GM12878 (cell line): ENCODE measurements around the gene NPAS2. TPM values are rescaled to one million over a fixed set of nuclear protein-coding genes. Genes with fewer than 3 reads are reported as not detected.

Experiments
- BCLAF1 ChIP-seq: fragments of 450-650 bp; IDR thresholded peaks from 2 replicates; pipeline ENCODE4 v1.6.1; 2017; ENCODE audit warnings: antibody characterized with exemption, mild to moderate bottlenecking, moderate library complexity
- CBFB ChIP-seq: IDR thresholded peaks from 2 replicates; pipeline ENCODE4 v1.6.1; 2016; ENCODE audit warnings: antibody characterized with exemption, low read depth
- CHD4 ChIP-seq: fragments of 200-600 bp; sonication (generic); IDR thresholded peaks from 2 replicates; pipeline ENCODE4 v1.6.1; 2016; ENCODE audit warnings: mild to moderate bottlenecking
- E2F8 ChIP-seq: fragments of 450-650 bp; IDR thresholded peaks from 2 replicates; pipeline ENCODE4 v1.6.1; 2018; ENCODE audit warnings: mild to moderate bottlenecking, low read depth, moderate library complexity; ENCODE audit not compliant: partially characterized antibody
- ESRRA ChIP-seq: IDR thresholded peaks from 2 replicates; pipeline ENCODE4 v1.6.1; 2012; ENCODE audit warnings: mild to moderate bottlenecking, low read length, improper control_type of control experiment
- ETV6 ChIP-seq, 2 experiments: fragments of 450-650 bp in 1 of 2; IDR thresholded peaks in 1 of 2; conservative IDR thresholded peaks in 1 of 2; 2 replicates each; pipeline ENCODE4 v1.6.1; 2014; ENCODE audit warnings: antibody characterized with exemption in 1 of 2, borderline replicate concordance in 1 of 2, low read depth in 1 of 2, mild to moderate bottlenecking in 1 of 2, moderate library complexity in 1 of 2
- FOS ChIP-seq: IDR thresholded peaks from 3 replicates; pipeline ENCODE4 v1.6.1; 2011; ENCODE audit warnings: borderline replicate concordance; ENCODE audit not compliant: insufficient read length; ENCODE audit errors: extremely low read depth
- IKZF2 ChIP-seq, 2 experiments: fragments of 450-650 bp; IDR thresholded peaks; 2 replicates each; pipeline ENCODE4 v1.6.1; 2017; ENCODE audit warnings: mild to moderate bottlenecking in 2 of 2, moderate library complexity in 2 of 2
- IRF4 ChIP-seq: IDR thresholded peaks from 2 replicates; pipeline ENCODE4 v1.6.1; 2011; ENCODE audit warnings: low read depth, low read length
- LARP7 ChIP-seq: fragments of 450-650 bp; IDR thresholded peaks from 2 replicates; pipeline ENCODE4 v1.6.1; 2017; ENCODE audit warnings: mild to moderate bottlenecking
- MAX ChIP-seq: IDR thresholded peaks from 2 replicates; pipeline ENCODE4 v1.6.1; 2012; ENCODE audit warnings: low read depth, low read length, improper control_type of control experiment
- MXI1 ChIP-seq: fragments of 150-350 bp; IDR thresholded peaks from 2 replicates; pipeline ENCODE4 v1.6.1; 2011; ENCODE audit warnings: low read depth, mild to moderate bottlenecking, inconsistent platforms, low read length, improper control_type of control experiment
- NFYB ChIP-seq: IDR thresholded peaks from 2 replicates; pipeline ENCODE4 v1.6.1; 2011; ENCODE audit warnings: low read depth, mild to moderate bottlenecking, low read length, improper control_type of control experiment, moderate library complexity; ENCODE audit not compliant: insufficient read depth
- POLR2AphosphoS5 ChIP-seq: IDR thresholded peaks from 2 replicates; pipeline ENCODE4 v1.6.1; 2011; ENCODE audit warnings: mild to moderate bottlenecking, low read length, inconsistent platforms
- RAD21 ChIP-seq: IDR thresholded peaks from 2 replicates; pipeline ENCODE4 v1.6.1; 2011; ENCODE audit warnings: mild to moderate bottlenecking, low read depth, low read length, moderate library complexity; ENCODE audit not compliant: insufficient read depth
- RUNX3 ChIP-seq: IDR thresholded peaks from 2 replicates; pipeline ENCODE4 v1.6.1; 2012; ENCODE audit warnings: low read length, inconsistent platforms
- SIN3A ChIP-seq: IDR thresholded peaks from 2 replicates; pipeline ENCODE4 v1.6.1; 2012; ENCODE audit warnings: low read depth, low read length, improper control_type of control experiment
- ZBTB33 ChIP-seq: fragments of 450-650 bp; IDR thresholded peaks from 2 replicates; pipeline ENCODE4 v1.6.1; 2017; ENCODE audit warnings: mild to moderate bottlenecking
- ZNF207 ChIP-seq: fragments of 450-650 bp; IDR thresholded peaks from 2 replicates; pipeline ENCODE4 v1.6.1; 2014; ENCODE audit warnings: antibody characterized with exemption, mild to moderate bottlenecking, borderline replicate concordance
- polyA plus RNA-seq, 11 experiments: library from polyadenylated mRNA; depleted of rRNA in 4 of 11; unstranded in 6 of 11; stranded (reverse) in 5 of 11; fragments of >200 nt; fragmentation: Nextera tagmentation in 4 of 11; fragmentation: Illumina TruSeq in 1 of 11; extraction: Ambion mirVana in 4 of 11; extraction: Trizol in 1 of 11; gene quantifications; 1 replicate in 1 of 11; 2 replicates in 10 of 11; pipeline versions ENCODE4 v1.2.1 to v1.2.3, GENCODE V29; 2011 to 2016; ENCODE audit warnings: inconsistent platforms in 2 of 11, missing spikeins in 2 of 11, low read depth in 1 of 11
- total RNA-seq, 4 experiments: library from RNA; depleted of rRNA in 3 of 4; stranded (reverse); fragments of >200 nt in 3 of 4; fragmentation: Illumina TruSeq in 1 of 4; extraction: Trizol in 1 of 4; gene quantifications; 2 replicates each; pipeline versions ENCODE4 v1.2.1 to v1.2.3, GENCODE V29; 2013 to 2021
- TF ChIP-seq, protein P1 (sequence below), 3 experiments: IDR thresholded peaks in 2 of 3; conservative IDR thresholded peaks in 1 of 3; 2 replicates each; pipeline ENCODE4 v1.5.1; 2011; ENCODE audit warnings: low read depth in 3 of 3, low read length in 3 of 3, mild to moderate bottlenecking in 3 of 3, control low read depth in 2 of 3, moderate library complexity in 2 of 3, inconsistent platforms in 1 of 3, mixed read lengths in 1 of 3; ENCODE audit not compliant: control insufficient read depth in 2 of 3, insufficient read depth in 1 of 3; ENCODE audit errors: extremely low read depth in 1 of 3

The NPAS2 gene
- total and polyA plus RNA-seq, 10 of the 15 experiments (the other 5 are each of a cell fraction or from before 2014, with no cell fraction given): 0.08 TPM; not detected in 9

DNA sequence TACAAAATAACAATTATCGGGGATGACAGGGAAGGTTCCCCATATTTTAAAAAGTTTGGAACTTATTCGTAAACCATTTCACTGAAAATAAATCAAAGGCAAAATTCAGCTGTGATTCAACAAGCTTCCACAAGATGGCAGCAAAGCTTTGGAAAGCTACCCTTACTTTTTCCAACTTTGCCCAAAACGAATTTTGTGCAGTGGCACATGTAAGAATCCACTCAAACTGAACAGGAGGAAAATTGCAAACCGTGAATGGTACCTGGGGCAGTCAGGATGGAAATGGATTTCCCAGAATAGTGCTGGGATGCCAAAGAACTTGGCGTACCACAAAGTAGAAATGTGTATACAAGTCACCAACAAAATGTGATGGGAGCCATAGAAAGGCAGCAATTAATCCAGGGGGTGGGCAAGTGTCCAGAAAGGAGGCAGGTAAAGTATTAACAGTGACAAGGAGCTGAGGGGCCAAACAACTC lies 192.8 kb downstream of the NPAS2 start (continued):
- TF ChIP-seq CHD4 (no peak), SIN3A (no peak), BCLAF1 (no peak), FOS (no peak), E2F8 (no peak), LARP7 (no peak), ZBTB33 (no peak), ETV6 (conservative IDR thresholded peaks at IDR 0.05 in 1 of 2, IDR thresholded peaks at IDR 0.05 in 1 of 2; ENCODE audit: borderline replicate concordance in 1 of 2, low read depth in 1 of 2) (no peak), IRF4 (no peak), RAD21 (peak; percentile 83), MXI1 (0 out of 2 replicates have a peak, but pooled peaks have one; percentile 4), CBFB (no peak), POLR2AphosphoS5 (no peak), MAX (no peak), ZNF207 (no peak), ESRRA (no peak), RUNX3 (no peak), NFYB (no peak), IKZF2 (IDR thresholded peaks at IDR 0.05) (no peak)
- TF ChIP-seq, protein P1, sequence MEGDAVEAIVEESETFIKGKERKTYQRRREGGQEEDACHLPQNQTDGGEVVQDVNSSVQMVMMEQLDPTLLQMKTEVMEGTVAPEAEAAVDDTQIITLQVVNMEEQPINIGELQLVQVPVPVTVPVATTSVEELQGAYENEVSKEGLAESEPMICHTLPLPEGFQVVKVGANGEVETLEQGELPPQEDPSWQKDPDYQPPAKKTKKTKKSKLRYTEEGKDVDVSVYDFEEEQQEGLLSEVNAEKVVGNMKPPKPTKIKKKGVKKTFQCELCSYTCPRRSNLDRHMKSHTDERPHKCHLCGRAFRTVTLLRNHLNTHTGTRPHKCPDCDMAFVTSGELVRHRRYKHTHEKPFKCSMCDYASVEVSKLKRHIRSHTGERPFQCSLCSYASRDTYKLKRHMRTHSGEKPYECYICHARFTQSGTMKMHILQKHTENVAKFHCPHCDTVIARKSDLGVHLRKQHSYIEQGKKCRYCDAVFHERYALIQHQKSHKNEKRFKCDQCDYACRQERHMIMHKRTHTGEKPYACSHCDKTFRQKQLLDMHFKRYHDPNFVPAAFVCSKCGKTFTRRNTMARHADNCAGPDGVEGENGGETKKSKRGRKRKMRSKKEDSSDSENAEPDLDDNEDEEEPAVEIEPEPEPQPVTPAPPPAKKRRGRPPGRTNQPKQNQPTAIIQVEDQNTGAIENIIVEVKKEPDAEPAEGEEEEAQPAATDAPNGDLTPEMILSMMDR (IDR thresholded peaks at IDR 0.05 in 2 of 3, conservative IDR thresholded peaks at IDR 0.05 in 1 of 3; ENCODE audit: control insufficient read depth in 2 of 3, extremely low read depth in 1 of 3, insufficient read depth in 1 of 3, low read depth in 3 of 3, low read length in 3 of 3): peak; percentile 60 to 72 (median 71)
